K562 (cell line): Measurements from ENCODE around the gene YES1.

Experiments
- FOXA3 ChIP-seq, 2 experiments: fragments of 450-650 bp in 1 of 2; sonication (generic) in 1 of 2; formaldehyde crosslinking; IDR thresholded peaks in 1 of 2; conservative IDR thresholded peaks in 1 of 2; 2 replicates each; pipeline versions ENCODE4 v1.4.0 to v1.8.0; 2020 to 2022; ENCODE audit warnings: mild to moderate bottlenecking in 2 of 2, missing genetic modification reagents in 1 of 2
- GATAD2B ChIP-seq: fragments of 450-650 bp; IDR thresholded peaks from 2 replicates; pipeline ENCODE4 v1.6.1; 2017; ENCODE audit warnings: mild to moderate bottlenecking, borderline replicate concordance
- POLR2A ChIP-seq: fragments of 450-650 bp; conservative IDR thresholded peaks from 2 replicates; pipeline ENCODE4 v1.6.1; 2016
- ZNF57 ChIP-seq: fragments of 450-650 bp; formaldehyde crosslinking; IDR thresholded peaks from 2 replicates; pipeline ENCODE4 v1.4.0; 2020; ENCODE audit warnings: mild to moderate bottlenecking, moderate library complexity
- ZNF699 ChIP-seq: fragments of 250-450 bp; sonication (Bioruptor Pico); IDR thresholded peaks from 2 replicates; pipeline ENCODE4 v1.8.0; 2021; ENCODE audit warnings: mild to moderate bottlenecking, moderate library complexity; ENCODE audit not compliant: insufficient replicate concordance
- ZNF780A ChIP-seq: fragments of 250-450 bp; sonication (Bioruptor Pico); IDR thresholded peaks from 2 replicates; pipeline ENCODE4 v1.5.0; 2021; ENCODE audit warnings: mild to moderate bottlenecking
- TF ChIP-seq, protein P1 (sequence below): fragments of 450-650 bp; IDR thresholded peaks from 2 replicates; pipeline ENCODE4 v1.6.1; 2016; ENCODE audit warnings: missing biosample characterization, missing genetic modification characterization
- TF ChIP-seq, protein P2 (sequence below), 2 experiments: fragments of 450-650 bp in 1 of 2; sonication (generic) in 1 of 2; formaldehyde crosslinking in 1 of 2; IDR thresholded peaks; 2 replicates each; pipeline versions ENCODE4 v1.7.1 to v1.9.0; 2016 to 2022; ENCODE audit warnings: inconsistent platforms in 1 of 2, mild to moderate bottlenecking in 1 of 2, missing genetic modification reagents in 1 of 2

DNA sequence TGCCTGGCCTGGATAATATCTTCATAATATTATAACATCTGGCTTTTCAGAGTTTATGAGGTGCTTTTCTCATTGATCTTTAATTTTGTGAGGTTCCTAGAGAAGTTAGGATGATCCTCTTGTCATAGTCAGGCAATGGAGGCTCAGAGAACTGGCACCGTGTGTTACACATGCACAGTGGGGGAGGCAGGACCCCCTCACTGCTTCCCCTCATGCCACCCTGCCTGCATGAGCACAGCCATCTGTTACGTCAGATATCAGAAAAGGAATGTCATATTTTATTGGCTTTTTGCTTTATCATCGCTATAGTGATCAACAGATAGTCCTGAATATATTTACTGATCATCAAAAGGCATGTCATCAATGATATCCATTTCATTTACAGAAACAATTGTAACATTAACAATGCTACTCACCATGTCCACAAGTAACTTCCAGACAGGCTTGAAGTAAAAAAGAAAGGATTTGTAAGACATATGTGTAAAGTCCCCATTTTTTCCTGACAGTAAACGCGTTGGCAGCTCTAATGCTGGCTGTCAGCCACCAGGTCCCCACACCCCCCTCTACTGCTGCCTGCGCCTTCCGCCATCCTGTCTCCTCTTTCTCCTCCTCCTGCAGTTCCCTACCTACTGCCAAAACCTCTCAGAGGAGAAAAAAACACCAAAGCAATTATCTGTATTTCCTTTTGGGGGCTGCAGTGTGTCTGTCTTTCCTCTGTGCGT is 118.4 kb downstream of the YES1 start:
- TF ChIP-seq ZNF57 (CRISPR knock-in tag) (no peak), ZNF699 (no peak), POLR2A (no peak), GATAD2B (no peak), FOXA3 (CRISPR knock-in tag; conservative IDR thresholded peaks at IDR 0.05 in 1 of 2, IDR thresholded peaks at IDR 0.05 in 1 of 2) (no peak), ZNF780A (CRISPR knock-in tag) (no peak)
- TF ChIP-seq, protein P1, sequence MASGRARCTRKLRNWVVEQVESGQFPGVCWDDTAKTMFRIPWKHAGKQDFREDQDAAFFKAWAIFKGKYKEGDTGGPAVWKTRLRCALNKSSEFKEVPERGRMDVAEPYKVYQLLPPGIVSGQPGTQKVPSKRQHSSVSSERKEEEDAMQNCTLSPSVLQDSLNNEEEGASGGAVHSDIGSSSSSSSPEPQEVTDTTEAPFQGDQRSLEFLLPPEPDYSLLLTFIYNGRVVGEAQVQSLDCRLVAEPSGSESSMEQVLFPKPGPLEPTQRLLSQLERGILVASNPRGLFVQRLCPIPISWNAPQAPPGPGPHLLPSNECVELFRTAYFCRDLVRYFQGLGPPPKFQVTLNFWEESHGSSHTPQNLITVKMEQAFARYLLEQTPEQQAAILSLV (tag): no peak
- TF ChIP-seq, protein P2, sequence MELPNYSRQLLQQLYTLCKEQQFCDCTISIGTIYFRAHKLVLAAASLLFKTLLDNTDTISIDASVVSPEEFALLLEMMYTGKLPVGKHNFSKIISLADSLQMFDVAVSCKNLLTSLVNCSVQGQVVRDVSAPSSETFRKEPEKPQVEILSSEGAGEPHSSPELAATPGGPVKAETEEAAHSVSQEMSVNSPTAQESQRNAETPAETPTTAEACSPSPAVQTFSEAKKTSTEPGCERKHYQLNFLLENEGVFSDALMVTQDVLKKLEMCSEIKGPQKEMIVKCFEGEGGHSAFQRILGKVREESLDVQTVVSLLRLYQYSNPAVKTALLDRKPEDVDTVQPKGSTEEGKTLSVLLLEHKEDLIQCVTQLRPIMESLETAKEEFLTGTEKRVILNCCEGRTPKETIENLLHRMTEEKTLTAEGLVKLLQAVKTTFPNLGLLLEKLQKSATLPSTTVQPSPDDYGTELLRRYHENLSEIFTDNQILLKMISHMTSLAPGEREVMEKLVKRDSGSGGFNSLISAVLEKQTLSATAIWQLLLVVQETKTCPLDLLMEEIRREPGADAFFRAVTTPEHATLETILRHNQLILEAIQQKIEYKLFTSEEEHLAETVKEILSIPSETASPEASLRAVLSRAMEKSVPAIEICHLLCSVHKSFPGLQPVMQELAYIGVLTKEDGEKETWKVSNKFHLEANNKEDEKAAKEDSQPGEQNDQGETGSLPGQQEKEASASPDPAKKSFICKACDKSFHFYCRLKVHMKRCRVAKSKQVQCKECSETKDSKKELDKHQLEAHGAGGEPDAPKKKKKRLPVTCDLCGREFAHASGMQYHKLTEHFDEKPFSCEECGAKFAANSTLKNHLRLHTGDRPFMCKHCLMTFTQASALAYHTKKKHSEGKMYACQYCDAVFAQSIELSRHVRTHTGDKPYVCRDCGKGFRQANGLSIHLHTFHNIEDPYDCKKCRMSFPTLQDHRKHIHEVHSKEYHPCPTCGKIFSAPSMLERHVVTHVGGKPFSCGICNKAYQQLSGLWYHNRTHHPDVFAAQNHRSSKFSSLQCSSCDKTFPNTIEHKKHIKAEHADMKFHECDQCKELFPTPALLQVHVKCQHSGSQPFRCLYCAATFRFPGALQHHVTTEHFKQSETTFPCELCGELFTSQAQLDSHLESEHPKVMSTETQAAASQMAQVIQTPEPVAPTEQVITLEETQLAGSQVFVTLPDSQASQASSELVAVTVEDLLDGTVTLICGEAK (IDR thresholded peaks at IDR 0.05): no peak
- TF ChIP-seq, protein P2 (CRISPR knock-in tag; IDR thresholded peaks at IDR 0.05): no peak
